ENCODE measurements around the gene DOCK3. TPM values are rescaled to one million over a fixed set of nuclear protein-coding genes. Genes with fewer than 3 reads are reported as not detected.
"Not testable (repeated sequence)": the region's sequence is repeated elsewhere in the genome, so short reads cannot be mapped to it uniquely, and the experiment has no call there.

Gene DOCK3
- polyA plus RNA-seq, 1 donor = 0.14 TPM

DNA sequence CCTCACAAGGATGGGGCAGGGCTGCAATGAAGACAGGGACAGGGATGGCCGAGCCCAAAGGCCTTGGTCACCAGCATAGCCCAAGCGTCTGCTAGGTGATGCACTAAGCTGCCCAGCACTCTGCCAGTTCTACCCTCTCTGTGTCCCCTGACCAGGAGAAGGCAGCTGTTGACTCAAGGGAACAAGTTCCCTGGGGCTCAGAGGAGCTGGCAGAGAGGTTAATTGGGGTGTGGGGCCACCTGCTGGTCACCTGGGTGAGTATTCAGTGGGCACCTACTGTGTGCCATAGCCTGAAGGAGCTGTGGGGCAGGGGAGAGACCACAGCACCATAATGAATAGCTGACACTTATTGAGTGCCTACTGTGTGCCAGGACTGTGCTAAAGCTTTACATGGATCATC is 22.0 kb upstream of the DOCK3 start:
- no peak for DNase-seq

DNA sequence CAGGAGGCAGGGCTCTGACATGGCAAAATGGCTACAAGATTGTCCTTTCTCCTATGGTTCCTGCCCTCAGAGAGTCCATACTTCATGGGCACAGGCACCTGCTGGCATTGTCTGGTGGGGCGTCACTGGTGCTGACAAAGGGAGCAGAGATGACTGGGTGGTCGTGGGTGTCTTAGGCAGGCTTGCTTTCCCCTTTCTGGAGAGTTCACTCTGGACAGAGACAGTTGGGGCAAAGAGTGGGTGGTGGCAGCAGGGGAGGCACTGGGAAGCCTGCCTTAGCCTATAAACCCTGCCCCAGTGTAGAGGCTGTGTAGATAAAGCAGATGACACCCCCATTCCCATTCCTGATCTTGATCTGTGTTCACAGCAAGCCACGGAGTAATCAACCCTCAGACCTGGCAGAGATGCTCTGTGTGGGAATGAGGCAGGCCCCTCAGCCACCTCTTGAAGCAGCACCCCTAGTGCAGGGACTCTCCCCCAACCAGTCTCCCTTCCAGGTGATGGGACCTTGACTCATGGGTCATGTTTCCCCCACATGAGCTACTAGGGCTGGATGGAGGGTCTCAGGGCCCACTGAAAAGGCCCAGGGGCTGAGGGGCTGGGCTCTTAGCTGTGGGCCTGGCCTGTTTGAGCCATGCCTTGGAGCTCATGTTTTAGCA is 20.7 kb upstream of the DOCK3 start:
- no peak for DNase-seq

DNA sequence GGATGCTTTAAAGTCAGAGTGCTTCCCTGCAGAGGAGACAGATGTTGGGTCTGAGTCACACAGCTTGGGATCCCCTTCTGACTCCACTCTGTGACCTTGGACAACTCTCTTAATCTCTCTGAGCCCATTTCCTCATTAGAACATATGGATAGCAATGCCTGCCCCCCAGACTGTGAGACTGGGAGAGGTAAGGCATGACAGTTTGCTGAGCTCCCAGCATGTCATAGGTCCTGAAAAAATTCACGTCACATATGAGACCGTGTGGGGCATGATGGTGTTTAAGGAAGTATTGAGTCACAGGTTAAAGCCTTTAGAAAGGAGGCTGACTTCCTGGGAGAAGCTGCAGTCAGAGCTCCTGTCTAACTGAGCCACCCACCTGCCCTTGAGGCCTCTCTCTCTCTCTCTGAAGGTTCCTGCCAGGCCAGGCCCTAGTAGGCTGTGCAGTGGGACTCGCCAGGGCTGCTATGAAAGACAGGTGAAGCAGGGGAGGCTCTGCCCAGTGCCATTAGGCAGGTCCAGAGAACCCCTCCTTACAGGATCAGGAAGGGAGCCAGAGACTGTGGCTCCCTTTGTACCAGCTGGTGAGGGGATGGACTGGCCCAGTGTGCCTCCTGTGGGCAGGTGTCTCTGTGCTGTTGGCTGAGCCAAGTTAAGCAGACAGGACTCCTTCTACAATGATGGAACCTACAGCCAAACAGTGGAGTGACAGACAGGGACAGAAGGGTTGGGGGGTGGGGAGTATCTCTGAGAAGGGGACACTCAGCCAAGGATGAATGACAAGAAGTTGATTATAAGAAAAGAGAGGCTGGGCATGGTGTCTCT is 19.5 kb upstream of the DOCK3 start:
- no peak for DNase-seq

DNA sequence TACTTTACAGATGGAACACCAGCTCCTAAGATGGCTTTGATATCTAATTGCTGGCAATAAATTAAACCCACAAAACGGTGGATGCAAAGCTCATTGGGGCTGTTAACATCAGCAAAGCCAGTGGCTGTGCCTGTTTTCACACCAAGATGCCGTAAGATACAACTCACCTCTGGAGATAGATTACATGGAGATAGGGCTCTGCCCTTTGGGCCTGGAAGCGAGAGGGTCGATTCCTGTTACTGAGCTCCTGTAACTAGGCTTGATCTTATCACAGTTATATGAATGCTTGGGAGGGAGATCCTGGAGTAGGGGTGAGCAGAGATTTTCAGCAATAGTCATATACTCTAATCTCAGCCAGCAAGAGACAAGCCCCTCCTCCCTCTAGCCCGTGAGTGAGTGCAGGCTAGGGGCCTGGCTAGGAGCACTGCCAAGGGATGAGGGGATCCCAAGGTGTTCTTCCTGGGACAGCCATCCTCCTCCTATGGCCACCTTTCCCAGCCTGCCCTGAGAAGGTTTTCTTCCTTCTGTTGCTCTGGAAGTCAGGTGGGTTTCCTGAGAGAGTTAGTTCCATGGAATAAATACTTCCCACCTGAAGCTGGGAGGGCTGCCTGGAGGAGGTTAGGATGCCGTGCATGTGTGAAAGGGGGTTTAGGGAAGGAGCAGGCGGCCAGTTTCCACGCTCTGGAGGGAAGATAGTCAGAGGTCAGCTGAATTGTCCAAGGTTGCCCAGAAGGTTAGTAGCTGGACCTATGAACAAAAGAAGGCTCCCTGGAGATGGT is 18.1 kb upstream of the DOCK3 start:
- DNase-seq = no peak

DNA sequence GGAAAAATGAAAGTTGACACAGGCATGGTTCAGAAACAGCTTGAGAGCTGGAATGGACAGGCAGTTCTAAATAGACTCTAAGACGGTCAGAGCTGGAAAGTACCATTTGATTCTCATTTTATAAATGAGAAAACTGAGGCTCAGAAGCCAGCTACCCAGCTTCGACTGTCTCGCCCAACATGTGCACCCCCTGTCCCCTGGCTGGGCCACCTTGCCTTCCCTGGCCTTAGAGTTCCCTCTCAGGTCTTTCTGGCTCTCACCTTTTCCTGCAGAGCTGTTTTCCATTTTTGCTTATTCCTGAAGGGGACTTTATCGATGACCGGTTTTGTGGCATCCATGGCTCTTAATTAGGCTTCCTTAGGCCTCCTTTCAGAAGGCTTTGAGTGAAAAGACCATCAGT is 17.3 kb upstream of the DOCK3 start:
- DNase-seq = no peak

DNA sequence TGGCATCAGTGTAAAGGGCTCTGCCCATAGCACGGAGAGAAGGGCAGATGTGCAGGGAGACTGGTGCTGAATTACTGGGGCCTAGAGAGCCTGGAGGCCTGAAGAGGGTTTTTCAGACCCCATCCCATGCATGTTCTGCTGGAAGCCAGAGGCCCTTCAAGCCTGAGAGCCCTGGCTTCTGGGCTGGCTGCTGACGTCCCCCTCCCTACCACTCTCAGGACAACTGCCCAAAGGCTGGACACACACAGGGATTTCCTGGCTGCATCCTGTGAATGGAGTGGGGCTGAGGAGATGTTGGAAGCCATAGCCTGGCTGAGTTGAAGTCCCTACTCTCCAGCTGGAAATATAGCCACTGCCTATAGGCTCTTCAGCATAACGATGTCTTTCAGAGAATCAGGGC is 16.9 kb upstream of the DOCK3 start:
- no peak for DNase-seq

DNA sequence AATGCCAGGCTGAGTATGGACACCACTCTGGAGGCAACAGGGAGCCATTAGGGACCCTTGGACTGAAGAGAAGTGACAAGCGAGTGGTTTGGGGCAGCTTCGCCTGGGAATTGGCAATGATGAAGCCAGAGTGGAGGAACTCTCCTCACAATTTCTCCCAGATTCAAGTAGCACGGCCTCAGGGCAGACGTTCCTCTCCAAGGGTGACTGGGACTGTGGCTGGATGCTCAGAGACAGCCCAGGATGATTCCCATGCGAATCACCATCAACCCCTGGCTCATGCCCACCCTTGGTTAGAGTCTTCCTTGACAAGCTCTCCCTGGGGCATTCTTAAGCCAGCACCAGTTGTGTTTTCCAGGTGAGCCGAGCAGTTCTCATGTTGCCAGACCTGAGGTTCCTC is 16.3 kb upstream of the DOCK3 start:
- no peak for DNase-seq

DNA sequence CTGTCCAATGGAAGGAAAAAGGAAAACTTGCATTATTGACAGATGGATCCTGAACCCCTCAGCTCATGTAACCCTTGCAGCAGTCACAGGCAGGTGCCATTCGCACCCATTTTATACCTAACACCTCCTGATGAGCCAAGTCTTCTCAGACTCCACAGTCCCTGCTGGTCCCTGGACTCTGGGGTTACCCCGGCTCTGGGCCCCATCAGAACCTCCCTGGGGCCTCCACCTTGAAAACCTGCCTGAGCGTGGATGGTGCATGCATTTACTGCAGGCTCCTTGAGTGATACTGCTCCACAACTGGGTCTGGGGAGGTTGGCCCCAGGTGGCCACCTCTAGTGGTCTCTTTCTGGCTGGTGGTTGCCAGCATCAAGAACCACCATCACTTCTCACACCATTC is 15.9 kb upstream of the DOCK3 start:
- DNase-seq = no peak

DNA sequence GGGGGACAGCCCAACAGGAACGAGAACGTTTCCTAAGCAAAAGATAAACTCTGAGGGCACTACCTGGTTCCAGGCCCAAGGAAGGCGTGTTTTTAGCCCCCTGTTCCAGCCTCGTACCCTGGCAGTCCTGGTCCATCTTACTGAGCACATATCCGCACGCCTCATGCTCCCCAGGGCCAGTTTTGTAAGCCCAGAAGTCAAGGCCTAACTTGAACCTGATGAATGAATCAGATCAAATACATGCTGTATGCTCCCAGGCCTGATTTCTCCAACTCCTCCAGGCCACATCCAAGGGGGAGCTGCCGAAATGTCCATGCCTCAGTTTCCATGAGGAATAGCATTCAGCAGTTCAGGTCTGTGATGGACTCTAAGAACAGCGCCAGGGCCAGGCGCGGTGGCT is 14.3 kb upstream of the DOCK3 start:
- DNase-seq = no peak

DNA sequence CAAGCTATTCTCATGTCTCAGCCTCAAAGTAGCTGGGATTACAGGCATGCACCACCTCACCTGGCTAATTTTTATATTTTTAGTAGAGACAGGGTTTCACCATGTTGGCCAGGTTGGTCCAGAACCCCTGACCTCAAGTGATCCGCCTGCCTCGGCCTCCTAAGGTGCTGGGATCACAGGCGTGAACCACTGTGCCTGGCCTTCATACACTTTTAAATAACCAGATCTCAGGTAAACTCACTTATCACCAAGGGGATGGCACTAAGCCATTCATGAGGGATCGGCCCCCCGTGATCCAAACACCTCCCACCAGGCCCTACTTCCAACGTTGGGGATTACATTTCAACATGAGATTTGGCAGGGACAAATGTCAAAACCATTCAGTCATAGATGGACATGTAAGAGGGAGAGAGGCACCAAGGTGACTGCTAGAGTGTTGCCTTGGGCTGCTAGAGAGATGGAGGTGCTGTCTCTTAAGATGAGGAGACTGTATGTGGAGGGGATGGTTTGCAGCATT is 13.3 kb upstream of the DOCK3 start:
- DNase-seq = no peak

DNA sequence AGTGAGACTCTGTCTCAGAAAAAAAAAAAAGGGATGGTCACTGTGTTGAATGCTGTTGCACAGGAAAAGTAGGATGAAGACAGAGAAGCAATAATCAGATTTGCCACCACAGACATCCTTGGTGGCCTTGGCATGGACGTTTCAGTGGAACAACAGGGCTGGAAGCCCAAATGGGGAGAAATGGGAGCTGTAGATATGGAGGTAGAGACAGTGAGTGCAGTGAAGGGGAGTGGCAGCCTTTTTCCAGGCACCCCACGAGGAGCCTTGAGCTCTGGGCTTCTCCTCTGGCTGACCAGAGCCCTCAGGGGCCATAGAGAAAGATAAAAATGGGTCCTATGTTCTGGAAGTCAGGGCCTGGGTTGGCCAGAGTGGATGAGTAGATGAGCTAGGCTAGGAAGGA is 12.3 kb upstream of the DOCK3 start:
- DNase-seq = no peak

DNA sequence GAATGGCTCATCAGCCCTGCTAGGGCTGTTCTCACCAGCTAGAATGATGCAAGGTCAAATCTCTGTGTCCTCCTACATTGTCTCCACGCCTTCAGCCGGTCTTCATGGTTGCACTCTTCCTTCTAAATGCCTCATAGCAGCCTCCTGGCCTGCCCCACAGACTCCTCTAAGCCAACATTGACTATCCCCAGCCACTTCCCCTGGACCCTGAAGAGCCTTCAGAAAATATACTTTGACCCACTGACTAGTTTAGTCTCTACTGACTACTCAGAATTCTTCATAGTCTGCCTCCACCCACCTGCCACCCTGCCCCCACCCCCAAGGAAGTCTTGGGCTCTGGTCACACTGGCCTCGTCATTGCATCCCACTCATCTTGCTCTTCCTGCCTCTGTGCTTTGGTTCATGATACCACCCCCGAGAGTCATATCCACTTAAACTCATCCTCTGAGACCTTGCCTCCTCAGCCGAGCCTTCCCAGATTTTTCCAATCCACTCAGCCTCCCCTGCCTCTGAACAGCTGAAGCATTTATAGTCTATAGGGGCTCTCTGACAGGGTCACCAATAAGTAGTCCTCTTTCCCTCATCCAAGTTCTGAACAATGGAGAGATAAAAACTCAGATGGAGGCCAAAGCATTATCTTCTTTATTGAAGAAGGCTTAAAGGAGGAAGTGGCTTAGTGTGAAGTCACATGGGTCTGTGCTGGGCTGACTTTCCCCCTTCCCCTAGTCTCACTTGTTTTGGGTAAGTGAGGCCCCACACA is 9.5 kb upstream of the DOCK3 start:
- no peak for DNase-seq

DNA sequence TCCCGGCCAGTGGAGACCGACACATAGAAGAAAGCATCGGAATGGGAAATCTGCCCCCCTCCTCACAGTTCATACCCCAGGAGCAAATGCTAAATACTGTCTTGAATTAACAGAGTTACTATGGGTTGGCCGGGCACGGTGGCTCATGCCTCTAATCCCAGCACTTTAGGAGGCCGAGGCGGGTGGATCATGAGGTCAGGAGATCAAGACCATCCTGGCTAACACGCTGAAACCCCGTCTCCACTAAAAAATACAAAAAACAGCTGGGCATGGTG is 8.9 kb upstream of the DOCK3 start:
- not testable (repeated sequence) for DNase-seq

DNA sequence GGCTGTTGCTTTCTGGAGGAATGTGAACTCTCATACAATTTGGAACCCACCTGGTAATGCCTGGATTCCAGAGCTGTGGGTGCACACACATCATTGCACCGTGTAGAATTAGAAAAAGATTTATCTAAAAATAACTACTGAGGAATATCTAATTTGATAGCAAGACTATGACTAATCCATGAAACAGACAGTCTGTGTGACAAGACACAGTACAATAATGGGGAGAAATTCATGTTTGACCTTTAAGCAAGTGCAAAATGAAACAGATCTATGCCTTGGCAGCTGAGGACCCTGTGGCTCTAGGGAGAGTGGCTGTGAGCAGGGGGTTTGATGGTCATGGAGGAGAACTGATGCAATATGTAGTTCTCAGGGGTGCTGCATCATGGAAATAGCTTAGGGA is 7.9 kb upstream of the DOCK3 start:
- no peak for DNase-seq

DNA sequence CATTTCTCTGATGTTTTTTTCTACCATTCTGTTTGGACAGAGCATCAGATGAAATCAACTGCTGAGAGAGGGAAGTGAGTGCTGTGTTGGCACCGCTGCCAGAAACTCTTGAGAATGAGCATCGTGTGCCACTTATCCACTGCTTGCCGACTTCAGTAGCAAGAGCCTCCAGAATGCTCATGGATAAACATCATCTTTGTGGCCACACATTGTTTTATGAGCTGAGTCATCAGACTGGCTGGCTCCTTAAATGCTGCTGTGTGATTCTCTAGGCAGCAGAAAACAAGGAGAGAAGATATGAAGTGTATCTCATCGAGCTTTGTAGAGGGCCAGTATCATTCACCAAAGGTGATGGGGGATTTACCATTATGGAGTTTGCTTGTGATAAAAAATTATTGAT is 3.4 kb upstream of the DOCK3 start:
- DNase-seq = no peak

DNA sequence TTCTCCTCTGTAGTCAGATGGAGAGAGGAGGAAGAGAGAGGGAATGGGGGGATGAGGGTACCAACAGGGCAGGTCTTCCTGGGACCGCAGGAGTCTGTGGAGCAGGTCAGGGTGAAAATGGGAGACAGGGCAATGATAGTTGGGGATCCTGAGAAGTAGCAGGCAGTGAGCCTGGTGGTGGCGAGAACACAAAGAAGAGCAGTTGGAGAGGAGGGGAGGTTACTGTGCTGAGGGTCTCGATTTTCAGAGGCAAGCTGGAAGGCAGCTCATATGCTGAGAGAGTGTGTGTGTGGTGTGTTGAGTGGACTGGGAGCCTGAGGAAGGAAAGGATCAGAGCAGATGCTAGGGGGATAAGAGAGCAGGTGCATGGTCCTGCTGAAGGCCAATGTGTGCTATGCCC is 2.1 kb upstream of the DOCK3 start:
- no peak for DNase-seq

DNA sequence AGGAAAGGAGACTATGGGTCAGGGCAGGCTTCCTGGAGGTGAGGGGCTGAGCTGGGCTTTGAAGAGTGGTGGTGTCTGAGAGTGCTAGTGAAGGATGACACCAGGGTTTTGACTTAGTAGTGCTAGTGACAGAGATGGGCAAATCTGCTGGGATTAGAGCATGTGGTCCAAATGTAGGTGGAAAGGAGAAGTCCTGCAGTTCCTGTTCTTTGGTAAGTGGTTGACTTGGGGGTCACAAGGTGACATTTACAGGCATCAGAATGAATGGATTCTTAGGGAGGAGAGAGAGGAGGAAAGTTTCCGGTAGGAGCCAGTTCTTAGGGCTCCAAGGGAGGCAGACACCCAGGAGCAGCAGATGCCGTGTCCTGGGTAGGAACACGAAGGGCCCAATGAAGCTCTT is 796 bp upstream of the DOCK3 start:
- no peak for DNase-seq

DNA sequence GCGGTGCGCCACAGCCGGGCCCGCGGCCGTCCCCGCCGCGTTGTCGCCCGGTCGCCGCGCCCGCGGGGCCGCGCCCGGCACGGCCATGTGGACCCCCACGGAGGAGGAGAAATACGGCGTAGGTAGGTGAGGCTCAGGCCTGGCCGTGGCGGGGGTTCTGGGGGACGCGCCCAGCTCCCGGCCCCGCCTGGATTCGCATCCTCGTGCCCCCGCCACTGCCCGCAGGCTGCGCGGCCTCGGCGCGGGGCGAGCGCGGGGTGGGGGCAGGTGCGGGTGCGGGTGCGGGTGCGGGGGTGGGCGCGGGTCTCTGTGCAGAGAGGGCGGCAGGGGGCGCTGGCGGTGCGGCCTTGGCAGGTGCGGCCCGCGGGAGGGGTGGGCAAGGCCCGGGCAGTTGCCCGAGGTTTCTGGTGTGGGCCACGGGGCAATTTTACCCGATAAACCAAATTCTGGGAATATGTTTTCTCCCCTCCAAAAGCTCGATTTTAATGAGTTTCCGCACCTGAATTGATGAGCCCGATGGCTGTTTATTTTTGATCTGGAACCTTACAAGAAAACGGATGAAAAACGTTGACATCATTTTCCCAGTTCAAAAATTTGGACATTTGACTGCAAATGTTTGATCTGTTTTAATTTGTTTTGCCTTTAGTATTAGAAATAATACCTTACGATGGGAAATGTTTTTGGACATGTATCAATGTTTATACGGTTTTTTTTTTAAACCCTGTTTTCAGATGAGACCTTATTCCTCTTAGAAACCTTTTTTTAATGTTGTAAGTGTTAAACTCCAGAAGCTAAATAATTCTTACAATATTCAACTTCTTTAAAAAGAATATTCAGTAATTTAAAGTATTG is 678 bp downstream of the DOCK3 start:
- DNase-seq = no peak

DNA sequence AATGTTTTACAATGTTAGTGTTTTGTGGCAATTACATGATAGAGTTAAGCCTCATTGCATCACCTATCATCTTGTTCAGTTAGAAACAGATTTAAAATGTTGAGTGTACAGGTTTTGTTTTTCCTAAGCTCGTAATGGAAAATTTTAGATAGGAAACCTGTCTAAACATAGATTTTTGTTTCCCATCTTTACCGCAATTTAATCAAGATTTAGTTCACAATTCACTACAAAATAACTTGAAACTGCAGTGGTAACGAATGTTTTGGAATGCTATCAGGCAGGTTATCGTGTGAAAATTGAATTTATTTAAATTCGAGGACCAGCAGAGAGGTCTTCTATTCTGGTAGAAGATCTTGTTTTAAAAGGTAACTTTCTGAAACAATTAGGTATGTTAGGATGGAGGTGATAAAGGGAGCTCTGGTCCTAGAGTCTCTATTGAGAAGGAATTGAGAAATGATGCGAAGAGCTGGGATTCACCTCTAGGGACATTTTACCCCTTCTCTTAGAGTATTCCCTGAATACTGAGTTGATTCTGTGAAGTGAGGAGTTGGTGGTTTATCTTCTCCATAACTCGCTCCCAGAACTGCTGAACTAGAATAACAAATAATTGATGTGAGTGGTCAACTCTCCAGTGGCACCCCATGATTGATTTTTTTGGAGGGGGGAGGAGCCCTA is 1.4 kb downstream of the DOCK3 start:
- DNase-seq = no peak

DNA sequence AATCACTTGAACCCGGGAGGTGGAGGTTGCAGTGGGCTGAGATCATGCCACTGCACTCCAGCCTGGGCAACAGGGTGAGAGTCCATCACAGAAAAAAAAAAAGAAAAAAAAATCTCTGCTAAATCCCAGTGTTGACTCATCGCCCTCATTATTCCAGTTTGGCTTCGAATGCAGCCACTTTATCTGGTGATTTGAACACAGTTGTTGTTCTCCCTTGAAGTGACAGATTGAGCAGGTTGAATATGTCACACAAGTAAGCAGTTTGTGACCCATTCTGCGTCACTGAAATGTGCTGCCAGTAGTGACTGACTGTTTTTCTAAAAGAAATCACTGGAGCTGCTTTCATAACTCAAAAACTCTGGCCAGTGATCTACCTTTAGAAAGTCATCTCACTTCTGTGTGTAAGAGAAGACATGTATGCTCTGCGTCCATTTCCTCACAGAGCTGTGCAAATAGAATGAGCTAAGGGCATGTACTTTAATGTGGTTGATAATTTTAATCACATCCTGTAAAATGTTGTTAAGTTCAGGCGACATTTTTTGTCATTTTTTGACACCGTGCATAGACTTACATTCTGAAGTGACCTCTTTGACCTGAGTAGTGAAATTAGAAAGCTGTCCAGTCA is 12.5 kb downstream of the DOCK3 start:
- DNase-seq = no peak

DNA sequence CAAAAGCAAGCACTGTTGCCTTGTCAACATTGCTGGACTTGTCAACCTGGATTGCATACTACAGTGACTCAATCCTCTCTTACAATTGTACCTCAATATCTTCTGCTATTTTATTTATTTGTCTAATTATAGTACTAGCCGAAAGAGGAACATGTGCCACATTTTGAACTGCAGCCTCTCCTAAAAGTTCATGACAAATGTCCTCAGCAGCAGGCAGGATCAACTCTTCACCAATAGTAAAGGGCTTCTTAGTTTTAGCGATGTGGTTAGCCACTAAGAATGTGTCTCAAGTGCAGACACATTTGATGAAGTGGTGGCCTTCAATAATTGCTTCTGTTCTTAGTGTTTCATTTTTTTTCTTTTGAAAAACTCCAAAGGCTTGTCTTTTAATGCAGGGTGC is 13.2 kb downstream of the DOCK3 start:
- no peak for DNase-seq
